DND-41 (cell line): Measurements from ENCODE around the gene SMARCB1.

ENCODE experiments used
- CTCF ChIP-seq: IDR thresholded peaks from 2 replicates; pipeline ENCODE4 v1.5.1; 2012; ENCODE audit warnings: borderline replicate concordance, low read length, moderate library complexity, mild to moderate bottlenecking; ENCODE audit not compliant: poor library complexity, severe bottlenecking; ENCODE audit errors: extremely low read depth
- EZH2 ChIP-seq: IDR thresholded peaks from 3 replicates; pipeline ENCODE4 v1.6.1; 2012; ENCODE audit warnings: borderline replicate concordance, low read depth, mild to moderate bottlenecking, moderate library complexity, low read length, inconsistent platforms; ENCODE audit not compliant: severe bottlenecking

- TF ChIP-seq CTCF (no peak), EZH2 (no peak)
Measured at GRCh38 chr22:23882370-23882769, 95.6 kb downstream of the SMARCB1 start.
